Nephron progenitor cell (in vitro differentiated cells): ENCODE data around the gene NAALADL2.

Experiments used
- DNase-seq: peaks from one replicate; pipeline ENCODE4 v3.0.0; 2021
- H3K27ac Mint-ChIP-seq: 2 replicates; pipeline ENCODE4 v1.8.0; 2021; ENCODE audit warnings: mild to moderate bottlenecking, moderate library complexity, mixed read lengths
- H3K27me3 Mint-ChIP-seq: 2 replicates; pipeline ENCODE4 v1.8.0; 2021; ENCODE audit warnings: mild to moderate bottlenecking, low read depth, mixed read lengths; ENCODE audit not compliant: poor library complexity
- H3K36me3 Mint-ChIP-seq: 2 replicates; pipeline ENCODE4 v1.8.0; 2021; ENCODE audit warnings: low read depth, mixed read lengths
- H3K4me1 Mint-ChIP-seq: 2 replicates; pipeline ENCODE4 v1.8.0; 2021; ENCODE audit warnings: mixed read lengths
- H3K4me3 Mint-ChIP-seq: 2 replicates; pipeline ENCODE4 v1.8.0; 2021; ENCODE audit warnings: mild to moderate bottlenecking, moderate library complexity, mixed read lengths
- H3K9me3 Mint-ChIP-seq: 2 replicates; pipeline ENCODE4 v1.8.0; 2021; ENCODE audit warnings: mild to moderate bottlenecking, moderate library complexity, mixed read lengths
- CTCF ChIP-seq: fragments of 200-600 bp; sonication (generic); IDR thresholded peaks from 2 replicates; pipeline ENCODE4 v1.5.0; 2021; ENCODE audit warnings: antibody characterized with exemption

Gene NAALADL2

DNA sequence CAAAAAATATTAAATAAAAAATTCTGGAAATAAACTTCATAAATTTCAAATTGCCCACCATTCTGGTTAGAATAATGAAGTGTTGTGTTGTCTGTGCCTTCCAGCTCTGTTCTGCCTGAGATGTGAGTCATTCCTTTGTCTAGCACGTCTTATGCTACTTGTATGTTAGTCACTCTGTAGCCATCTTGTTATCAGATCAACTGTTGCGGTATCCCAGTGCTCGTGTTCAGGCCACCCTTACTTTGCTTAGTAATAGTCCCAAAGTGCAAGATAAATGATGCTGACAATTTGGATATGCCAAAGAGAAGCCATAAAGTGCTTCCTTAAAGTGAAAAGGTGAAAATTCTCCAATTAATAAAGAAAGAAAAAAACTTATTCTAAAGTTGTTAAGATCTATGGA lies 527.5 kb downstream of the NAALADL2 start:
- H3K4me1 Mint-ChIP-seq, result no peaks in the 10 kb centered on the region
- no peaks in the 10 kb centered on the region for H3K9me3 Mint-ChIP-seq
- H3K27me3 Mint-ChIP-seq, result no peaks in the 10 kb centered on the region
- DNase-seq, result no peak
- no peak overlapping the region for H3K4me3 Mint-ChIP-seq
- H3K36me3 Mint-ChIP-seq, result no peaks in the 10 kb centered on the region
- no peak overlapping the region for H3K27ac Mint-ChIP-seq
- TF ChIP-seq CTCF, result no peak

DNA sequence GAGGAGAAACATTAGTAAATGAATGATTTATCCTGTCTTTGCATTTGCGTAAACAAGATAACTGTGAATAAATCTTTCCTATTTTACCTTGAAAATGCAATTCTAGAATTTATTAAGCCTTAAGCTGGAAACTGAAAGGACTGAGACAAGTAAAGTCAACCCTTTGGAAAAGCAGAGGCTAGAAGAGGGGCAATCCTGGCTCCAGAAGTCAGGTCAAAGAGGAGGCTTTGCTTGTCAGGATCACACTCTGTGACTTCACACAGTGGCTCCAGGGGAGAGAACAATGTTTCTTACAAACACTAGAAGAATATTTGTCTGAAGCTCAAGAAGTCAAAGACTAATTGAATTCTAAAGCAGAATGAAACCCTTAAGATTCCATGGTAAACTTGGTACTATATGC lies 530.4 kb downstream of the NAALADL2 start:
- Mint-ChIP-seq H3K27ac (no peak overlapping the region), H3K27me3 (no peaks in the 10 kb centered on the region), H3K4me3 (no peak overlapping the region), H3K36me3 (no peaks in the 10 kb centered on the region), H3K4me1 (no peaks in the 10 kb centered on the region), H3K9me3 (no peaks in the 10 kb centered on the region)
- TF ChIP-seq CTCF, result no peak
- DNase-seq, result no peak

- Mint-ChIP-seq H3K27me3 (no peaks in the 10 kb centered on the region), H3K4me3 (no peak overlapping the region)
Measured at GRCh38 chr3:175391601-175392000, 532.5 kb downstream of the NAALADL2 start.

DNA sequence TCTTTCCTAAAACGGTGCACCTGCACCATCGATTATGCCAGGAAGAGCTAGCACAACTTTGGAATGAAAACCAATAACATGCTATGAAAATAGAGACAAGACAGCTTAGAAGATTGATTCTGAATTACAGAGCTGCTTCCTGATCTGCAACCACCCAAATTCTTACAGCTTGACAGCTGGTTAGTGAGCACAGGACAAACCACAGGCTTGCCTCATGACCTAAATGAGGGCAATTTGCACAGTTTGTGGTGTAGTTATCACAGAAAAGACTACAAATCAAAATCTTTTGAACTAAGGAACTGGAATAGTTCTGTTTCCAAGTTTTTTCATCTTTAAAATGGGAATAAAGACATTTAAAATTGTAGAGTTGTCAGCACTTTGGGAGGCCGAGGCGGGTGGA lies 533.5 kb downstream of the NAALADL2 start:
- H3K4me1 Mint-ChIP-seq, result peaks cover under 1% of the 10 kb centered on the region
- H3K9me3 Mint-ChIP-seq, result no peaks in the 10 kb centered on the region
- no peak overlapping the region for H3K27ac Mint-ChIP-seq
- H3K36me3 Mint-ChIP-seq, result no peaks in the 10 kb centered on the region
- no peak for TF ChIP-seq CTCF
- DNase-seq, result no peak
- no peaks in the 10 kb centered on the region for H3K27me3 Mint-ChIP-seq
- no peak overlapping the region for H3K4me3 Mint-ChIP-seq

More at GRCh38 chr3:175391601-175392000, 532.5 kb downstream of the NAALADL2 start:
- H3K36me3 Mint-ChIP-seq, result no peaks in the 10 kb centered on the region
- DNase-seq, result no peak
- H3K9me3 Mint-ChIP-seq, result no peaks in the 10 kb centered on the region
- no peak for TF ChIP-seq CTCF
- H3K27ac Mint-ChIP-seq, result no peak overlapping the region
- H3K4me1 Mint-ChIP-seq, result no peaks in the 10 kb centered on the region

DNA sequence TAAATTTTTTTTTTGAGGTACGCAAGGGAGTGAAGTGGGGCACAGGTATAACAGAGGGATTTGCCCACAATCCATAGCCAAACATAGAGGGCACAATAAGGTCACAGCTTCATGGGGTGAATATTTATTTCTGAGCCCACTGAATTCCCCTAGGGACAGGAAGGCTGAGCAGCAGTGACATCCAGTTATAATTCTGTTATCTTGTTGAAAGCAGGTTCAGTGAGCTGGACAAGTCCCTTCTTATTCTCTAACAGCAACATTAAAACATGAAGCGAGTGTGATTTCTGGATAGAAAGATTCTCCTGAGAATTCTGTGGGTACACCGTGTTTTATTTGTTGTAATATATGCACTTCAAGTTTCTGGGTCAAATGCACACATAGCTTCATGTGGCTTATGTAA lies 538.2 kb downstream of the NAALADL2 start:
- no peak for TF ChIP-seq CTCF
- Mint-ChIP-seq H3K4me1 (peaks cover 13% of the 10 kb centered on the region), H3K36me3 (no peaks in the 10 kb centered on the region), H3K9me3 (no peaks in the 10 kb centered on the region), H3K27ac (no peak overlapping the region), H3K27me3 (no peaks in the 10 kb centered on the region), H3K4me3 (no peak overlapping the region)
- DNase-seq, result no peak

DNA sequence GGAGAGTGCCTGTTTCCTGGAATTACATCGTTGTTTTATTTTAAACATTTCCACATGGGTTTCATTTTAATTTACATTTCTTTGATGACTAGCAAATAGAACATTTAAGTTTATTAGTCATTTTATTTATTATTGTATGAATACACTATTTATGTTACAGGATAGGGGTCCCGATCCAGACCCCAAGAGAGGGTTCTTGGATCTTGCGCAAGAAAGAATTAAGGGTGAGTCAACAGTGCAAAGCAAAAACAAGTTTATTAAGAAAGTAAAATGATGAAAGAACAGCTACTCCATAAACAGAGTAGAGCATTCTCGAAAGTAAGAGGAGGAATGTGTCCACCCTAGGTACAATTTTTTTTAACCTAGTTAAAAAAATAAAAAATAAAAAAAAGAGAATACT lies 539.5 kb downstream of the NAALADL2 start:
- no peak overlapping the region for H3K4me3 Mint-ChIP-seq
- no peaks in the 10 kb centered on the region for H3K9me3 Mint-ChIP-seq
- H3K27ac Mint-ChIP-seq, result no peak overlapping the region
- no peaks in the 10 kb centered on the region for H3K27me3 Mint-ChIP-seq
- TF ChIP-seq CTCF, result no peak
- no peaks in the 10 kb centered on the region for H3K36me3 Mint-ChIP-seq
- H3K4me1 Mint-ChIP-seq, result peaks cover 13% of the 10 kb centered on the region
- DNase-seq, result no peak
